ENCODE measurements around the gene MAB21L4. TPM values are rescaled to one million over a fixed set of nuclear protein-coding genes. Genes with fewer than 3 reads are reported as not detected.

Gene MAB21L4
- total and polyA plus RNA-seq, 7 donors = 1.2 to 17.6 (median 1.7) TPM; not detected in 4

- WGBS, 2 donors = 81 to 82% methylated on average over 1 of the region's 1 CpG
- H3K27ac ChIP-seq = no peak overlapping the region
- no peak overlapping the region for H3K4me3 ChIP-seq
- no peaks in the 10 kb centered on the region for H3K27me3 ChIP-seq
- TF ChIP-seq CTCF (IDR thresholded peaks at IDR 0.05) = no peak
- TF ChIP-seq EP300 (IDR thresholded peaks at IDR 0.05) = no peak
- TF ChIP-seq POLR2AphosphoS5 (IDR thresholded peaks at IDR 0.05) = no peak
- no peak for TF ChIP-seq POLR2A (IDR thresholded peaks at IDR 0.05)
- H3K4me1 ChIP-seq = no peaks in the 10 kb centered on the region
- intact Hi-C loops (cut with DNase I) = no loop called here
- no peaks in the 10 kb centered on the region for H3K9me3 ChIP-seq
- DNase-seq = no peak
- H3K36me3 ChIP-seq = no peaks in the 10 kb centered on the region
Measured at GRCh38 chr2:240885566-240885965, 10.4 kb downstream of the MAB21L4 start.

GRCh38 chr2:240884745-240885144, 11.2 kb downstream of the MAB21L4 start:
- intact Hi-C loops (cut with DNase I) = no loop called here
- 89% methylated on average over 3 of the region's 3 CpGs for WGBS, 2 donors
- Histone ChIP-seq H3K27ac (no peak overlapping the region), H3K9me3 (no peaks in the 10 kb centered on the region), H3K4me1 (no peaks in the 10 kb centered on the region), H3K36me3 (no peaks in the 10 kb centered on the region), H3K27me3 (no peaks in the 10 kb centered on the region), H3K4me3 (no peak overlapping the region)
- TF ChIP-seq CTCF (IDR thresholded peaks at IDR 0.05) = no peak
- DNase-seq = no peak

DNA sequence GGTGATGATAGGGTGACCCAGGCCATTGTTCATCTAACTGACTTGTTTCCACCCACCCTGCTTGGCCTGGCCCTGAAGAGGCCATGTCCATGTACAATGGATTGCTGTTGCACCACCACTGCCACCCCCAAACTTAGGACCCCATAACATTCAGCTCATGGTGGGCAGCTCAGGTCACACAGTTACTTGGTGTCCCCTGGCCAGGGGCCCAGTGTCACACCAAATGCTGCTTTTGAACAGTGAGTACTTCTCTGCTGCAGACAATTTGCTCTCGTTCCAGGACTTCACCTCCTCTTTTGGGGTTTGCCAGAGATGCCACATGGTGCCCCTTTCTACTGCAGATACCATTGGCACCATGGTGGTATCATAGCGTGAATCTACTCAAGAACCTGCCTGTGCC, 11.7 kb downstream of the MAB21L4 start:
- no peak overlapping the region for H3K27ac ChIP-seq
- WGBS, 2 donors = 89 to 97% methylated on average over 2 of the region's 2 CpGs
- H3K4me3 ChIP-seq = no peak overlapping the region
- no peaks in the 10 kb centered on the region for H3K27me3 ChIP-seq
- intact Hi-C loops (cut with DNase I) = no loop called here
- H3K4me1 ChIP-seq = no peaks in the 10 kb centered on the region
- DNase-seq = no peak
- H3K36me3 ChIP-seq = no peaks in the 10 kb centered on the region
- no peak for TF ChIP-seq POLR2AphosphoS5 (IDR thresholded peaks at IDR 0.05)
- no peak for TF ChIP-seq EP300 (IDR thresholded peaks at IDR 0.05)
- no peak for TF ChIP-seq POLR2A (IDR thresholded peaks at IDR 0.05)
- no peak for TF ChIP-seq CTCF (IDR thresholded peaks at IDR 0.05)
- no peaks in the 10 kb centered on the region for H3K9me3 ChIP-seq

GRCh38 chr2:240881913-240882312, 14.0 kb downstream of the MAB21L4 start:
- Histone ChIP-seq H3K9me3 (no peaks in the 10 kb centered on the region), H3K4me3 (no peak overlapping the region), H3K27me3 (no peaks in the 10 kb centered on the region), H3K36me3 (no peaks in the 10 kb centered on the region), H3K4me1 (no peaks in the 10 kb centered on the region), H3K27ac (no peak overlapping the region)
- WGBS, 2 donors = 59 to 71% methylated on average over 6 of the region's 6 CpGs
- no peak for DNase-seq
- intact Hi-C loops (cut with DNase I) = no loop called here
- TF ChIP-seq CTCF (IDR thresholded peaks at IDR 0.05) (no peak), POLR2A (IDR thresholded peaks at IDR 0.05) (no peak), POLR2AphosphoS5 (IDR thresholded peaks at IDR 0.05) (no peak), EP300 (IDR thresholded peaks at IDR 0.05) (no peak)

DNA sequence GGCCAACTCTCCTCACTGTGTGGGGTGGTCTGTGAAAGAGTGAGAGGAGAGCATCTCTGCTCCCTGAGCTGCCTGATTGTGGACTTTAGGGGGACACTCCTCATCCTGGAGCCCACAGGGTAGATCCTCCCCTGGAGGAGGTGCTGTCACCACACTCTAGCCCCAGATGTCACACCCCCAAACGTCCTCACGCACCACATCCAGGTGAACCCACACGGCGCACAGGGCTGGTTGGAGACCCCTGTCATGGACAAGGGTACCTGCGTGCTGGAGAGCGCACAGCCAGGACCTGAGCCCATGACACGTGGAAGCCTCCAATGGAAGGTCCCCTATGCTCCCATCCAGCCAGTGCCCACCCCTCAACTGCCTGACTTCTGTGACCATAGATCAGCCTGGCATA, 16.9 kb downstream of the MAB21L4 start:
- H3K27me3 ChIP-seq = no peaks in the 10 kb centered on the region
- no peaks in the 10 kb centered on the region for H3K9me3 ChIP-seq
- no peak overlapping the region for H3K27ac ChIP-seq
- no peak overlapping the region for H3K4me3 ChIP-seq
- TF ChIP-seq POLR2A (IDR thresholded peaks at IDR 0.05) (no peak), EP300 (IDR thresholded peaks at IDR 0.05) (no peak), CTCF (IDR thresholded peaks at IDR 0.05) (no peak), POLR2AphosphoS5 (IDR thresholded peaks at IDR 0.05) (no peak)
- no peak for DNase-seq
- WGBS, 2 donors = 79% methylated on average over 7 of the region's 7 CpGs
- H3K36me3 ChIP-seq = no peaks in the 10 kb centered on the region
- H3K4me1 ChIP-seq = no peaks in the 10 kb centered on the region
- intact Hi-C loops (cut with DNase I) = no loop called here

All from sigmoid colon (tissue), 7 donors.